Activated CD8-positive, alpha-beta memory T cell treated with anti-CD3 and anti-CD28 coated beads, Interleukin-2, amount 10 ng/mL, durations not matched to agents 7 days and 5 days (primary cell): ENCODE results near the gene SUN2. TPM values are rescaled to one million over a fixed set of nuclear protein-coding genes. Genes with fewer than 3 reads are reported as not detected.
A peak's percentile ranks its signal among the peaks of the same experiment; 100 is the strongest.

Experiments used
- ATAC-seq: fragments of 150-1000 bp; cut with Tn5 transposase; one replicate; pipeline ENCODE4 v1.10.0; 2021; ENCODE audit warnings: moderate library complexity
- CTCF ChIA-PET: fragments of 350-600 bp; sonication (Branson Sonifier 250); formaldehyde crosslinking; loops from one replicate; lab custom pipeline; 2021; ENCODE audit warnings: antibody characterized with exemption; lab: Charles Lee
- DNase-seq: peaks from one replicate; pipeline ENCODE4 v3.0.0-alpha.2; 2020
- H3K27ac Mint-ChIP-seq: one replicate; pipeline ENCODE4 v1.8.0; 2021; ENCODE audit warnings: mild to moderate bottlenecking, mixed read lengths
- H3K27me3 Mint-ChIP-seq: one replicate; pipeline ENCODE4 v1.8.0; 2021; ENCODE audit warnings: mixed read lengths
- H3K36me3 Mint-ChIP-seq: one replicate; pipeline ENCODE4 v1.8.0; 2021; ENCODE audit warnings: mild to moderate bottlenecking, mixed read lengths
- H3K4me1 Mint-ChIP-seq: one replicate; pipeline ENCODE4 v1.8.0; 2021; ENCODE audit warnings: mixed read lengths
- H3K4me3 Mint-ChIP-seq: one replicate; pipeline ENCODE4 v1.8.0; 2021; ENCODE audit warnings: mild to moderate bottlenecking, moderate library complexity, mixed read lengths
- H3K9me3 Mint-ChIP-seq: one replicate; pipeline ENCODE4 v1.8.0; 2022; ENCODE audit warnings: low read depth, mixed read lengths
- total RNA-seq, 2 experiments: library from RNA; stranded (reverse); gene quantifications; one replicate each; pipeline ENCODE4 v1.2.3, GENCODE V29; 2021

SUN2 gene
- total RNA-seq, 2 experiments from 2014 or later = 320 to 412 TPM

- ATAC-seq = peak; percentile 54
- Mint-ChIP-seq H3K4me3 (no peak overlapping the region), H3K27me3 (no peaks in the 10 kb centered on the region), H3K4me1 (no peaks in the 10 kb centered on the region), H3K27ac (peak overlapping the region; percentile 1), H3K36me3 (peaks cover 64% of the 10 kb centered on the region), H3K9me3 (no peaks in the 10 kb centered on the region)
- CTCF ChIA-PET = interaction anchor here (0.8 to 4.6 kb wide), 15 partner anchors 8 to 673 kb away, joined by 3 to 28 read pairs (median 4); partner anchors contain the start of gene GTPBP1
- DNase-seq = no peak
Measured at GRCh38 chr22:38724926-38725571, 30.7 kb downstream of the SUN2 start.

- ATAC-seq = no peak
- no peak for DNase-seq
- H3K4me3 Mint-ChIP-seq = no peak overlapping the region
- peaks cover 63% of the 10 kb centered on the region for H3K36me3 Mint-ChIP-seq
- no peaks in the 10 kb centered on the region for H3K9me3 Mint-ChIP-seq
- H3K4me1 Mint-ChIP-seq = no peaks in the 10 kb centered on the region
- H3K27ac Mint-ChIP-seq = no peak overlapping the region
- H3K27me3 Mint-ChIP-seq = no peaks in the 10 kb centered on the region
- CTCF ChIA-PET = interaction anchor here (0.7 to 4.6 kb wide), 10 partner anchors 9 to 119 kb away, joined by 3 to 28 read pairs (median 4); partner anchors contain the start of gene GTPBP1
Measured at GRCh38 chr22:38724176-38724575, 31.6 kb downstream of the SUN2 start.

GRCh38 chr22:38721551-38721950 lies 34.2 kb downstream of the SUN2 start:
- H3K4me1 Mint-ChIP-seq = no peaks in the 10 kb centered on the region
- H3K27ac Mint-ChIP-seq = no peak overlapping the region
- H3K27me3 Mint-ChIP-seq = no peaks in the 10 kb centered on the region
- DNase-seq (no peak), ATAC-seq (no peak)
- H3K36me3 Mint-ChIP-seq = peaks cover 63% of the 10 kb centered on the region
- H3K9me3 Mint-ChIP-seq = no peaks in the 10 kb centered on the region
- no peak overlapping the region for H3K4me3 Mint-ChIP-seq
- CTCF ChIA-PET = interaction anchor here (0.8 to 4.6 kb wide), 5 partner anchors 10 to 148 kb away, joined by 3 to 28 read pairs (median 3); no protein-coding TSS in a partner anchor

- no peaks in the 10 kb centered on the region for H3K27me3 Mint-ChIP-seq
- no peak for DNase-seq
- peaks cover 60% of the 10 kb centered on the region for H3K36me3 Mint-ChIP-seq
- H3K4me3 Mint-ChIP-seq = no peak overlapping the region
- H3K27ac Mint-ChIP-seq = no peak overlapping the region
- ATAC-seq = no peak
- peaks cover 2% of the 10 kb centered on the region for H3K4me1 Mint-ChIP-seq
- CTCF ChIA-PET = no interaction called here
- no peaks in the 10 kb centered on the region for H3K9me3 Mint-ChIP-seq
Measured at GRCh38 chr22:38720350-38720749, 35.4 kb downstream of the SUN2 start.

GRCh38 chr22:38719196-38719595 lies 36.6 kb downstream of the SUN2 start:
- Mint-ChIP-seq H3K4me1 (peaks cover 8% of the 10 kb centered on the region), H3K4me3 (no peak overlapping the region), H3K9me3 (no peaks in the 10 kb centered on the region), H3K27me3 (no peaks in the 10 kb centered on the region), H3K27ac (no peak overlapping the region), H3K36me3 (peaks cover 54% of the 10 kb centered on the region)
- no peak for DNase-seq
- CTCF ChIA-PET = interaction anchor here (0.7 kb wide), 1 partner anchor 300 kb away, joined by 3 read pairs; no protein-coding TSS in a partner anchor
- ATAC-seq = no peak

- H3K9me3 Mint-ChIP-seq = no peaks in the 10 kb centered on the region
- H3K4me1 Mint-ChIP-seq = peaks cover 13% of the 10 kb centered on the region
- no peak for DNase-seq
- no peak for ATAC-seq
- H3K4me3 Mint-ChIP-seq = no peak overlapping the region
- H3K36me3 Mint-ChIP-seq = peaks cover 47% of the 10 kb centered on the region
- no peaks in the 10 kb centered on the region for H3K27me3 Mint-ChIP-seq
- CTCF ChIA-PET = interaction anchor here (1.1 to 1.4 kb wide), 3 partner anchors 11 to 16 kb away, joined by 3 to 4 read pairs (median 4); no protein-coding TSS in a partner anchor
- no peak overlapping the region for H3K27ac Mint-ChIP-seq
Measured at GRCh38 chr22:38718414-38718813, 37.4 kb downstream of the SUN2 start.

GRCh38 chr22:38717244-38717643 lies 38.6 kb downstream of the SUN2 start:
- H3K4me1 Mint-ChIP-seq = peaks cover 24% of the 10 kb centered on the region
- no peak overlapping the region for H3K27ac Mint-ChIP-seq
- H3K27me3 Mint-ChIP-seq = no peaks in the 10 kb centered on the region
- no peak for DNase-seq
- no peak for ATAC-seq
- no peak overlapping the region for H3K4me3 Mint-ChIP-seq
- H3K9me3 Mint-ChIP-seq = no peaks in the 10 kb centered on the region
- H3K36me3 Mint-ChIP-seq = peaks cover 45% of the 10 kb centered on the region
- CTCF ChIA-PET = interaction anchor here (0.6 to 1.4 kb wide), 3 partner anchors 12 to 26 kb away, joined by 3 to 4 read pairs (median 4); no protein-coding TSS in a partner anchor

GRCh38 chr22:38716826-38717225 lies 39.0 kb downstream of the SUN2 start:
- H3K36me3 Mint-ChIP-seq = peaks cover 44% of the 10 kb centered on the region
- no peaks in the 10 kb centered on the region for H3K9me3 Mint-ChIP-seq
- H3K4me3 Mint-ChIP-seq = no peak overlapping the region
- ATAC-seq (no peak), DNase-seq (no peak)
- H3K27ac Mint-ChIP-seq = no peak overlapping the region
- CTCF ChIA-PET = interaction anchor here (1.0 kb wide), 1 partner anchor 10 kb away, joined by 3 read pairs; no protein-coding TSS in a partner anchor
- no peaks in the 10 kb centered on the region for H3K27me3 Mint-ChIP-seq
- peaks cover 27% of the 10 kb centered on the region for H3K4me1 Mint-ChIP-seq

- ATAC-seq (no peak), DNase-seq (no peak)
- peaks cover 28% of the 10 kb centered on the region for H3K4me1 Mint-ChIP-seq
- H3K27ac Mint-ChIP-seq = no peak overlapping the region
- H3K36me3 Mint-ChIP-seq = peaks cover 41% of the 10 kb centered on the region
- no peaks in the 10 kb centered on the region for H3K9me3 Mint-ChIP-seq
- H3K27me3 Mint-ChIP-seq = no peaks in the 10 kb centered on the region
- H3K4me3 Mint-ChIP-seq = no peak overlapping the region
- CTCF ChIA-PET = interaction anchor here (1.0 kb wide), 1 partner anchor 9 kb away, joined by 3 read pairs; no protein-coding TSS in a partner anchor
Measured at GRCh38 chr22:38716271-38716670, 39.5 kb downstream of the SUN2 start.

GRCh38 chr22:38715852-38716251 lies 39.9 kb downstream of the SUN2 start:
- Mint-ChIP-seq H3K27ac (no peak overlapping the region), H3K4me1 (peaks cover 31% of the 10 kb centered on the region), H3K4me3 (no peak overlapping the region), H3K27me3 (no peaks in the 10 kb centered on the region), H3K9me3 (no peaks in the 10 kb centered on the region), H3K36me3 (peaks cover 44% of the 10 kb centered on the region)
- ATAC-seq (no peak), DNase-seq (no peak)
- CTCF ChIA-PET = interaction anchor here (1.0 kb wide), 1 partner anchor 9 kb away, joined by 3 read pairs; no protein-coding TSS in a partner anchor

- no peak overlapping the region for H3K27ac Mint-ChIP-seq
- DNase-seq = no peak
- H3K4me1 Mint-ChIP-seq = peaks cover 37% of the 10 kb centered on the region
- H3K36me3 Mint-ChIP-seq = peaks cover 45% of the 10 kb centered on the region
- CTCF ChIA-PET = interaction anchor here (1.2 kb wide), 1 partner anchor 14 kb away, joined by 3 read pairs; no protein-coding TSS in a partner anchor
- no peaks in the 10 kb centered on the region for H3K9me3 Mint-ChIP-seq
- H3K27me3 Mint-ChIP-seq = no peaks in the 10 kb centered on the region
- ATAC-seq = no peak
- no peak overlapping the region for H3K4me3 Mint-ChIP-seq
Measured at GRCh38 chr22:38715176-38715764, 40.5 kb downstream of the SUN2 start.

GRCh38 chr22:38713921-38714320 lies 41.9 kb downstream of the SUN2 start:
- ATAC-seq (no peak), DNase-seq (no peak)
- Mint-ChIP-seq H3K4me3 (no peak overlapping the region), H3K4me1 (peaks cover 47% of the 10 kb centered on the region), H3K27me3 (no peaks in the 10 kb centered on the region), H3K9me3 (no peaks in the 10 kb centered on the region), H3K36me3 (peaks cover 55% of the 10 kb centered on the region), H3K27ac (peak overlapping the region; percentile 32)
- CTCF ChIA-PET = interaction anchor here (1.2 kb wide), 1 partner anchor 15 kb away, joined by 3 read pairs; no protein-coding TSS in a partner anchor

- CTCF ChIA-PET = no interaction called here
Measured at GRCh38 chr22:38712486-38713207, 43.2 kb downstream of the SUN2 start.

More at GRCh38 chr22:38712486-38713207, 43.2 kb downstream of the SUN2 start:
- Mint-ChIP-seq H3K4me3 (no peak overlapping the region), H3K4me1 (peaks cover 59% of the 10 kb centered on the region), H3K27me3 (no peaks in the 10 kb centered on the region), H3K9me3 (no peaks in the 10 kb centered on the region), H3K27ac (no peak overlapping the region), H3K36me3 (peaks cover 58% of the 10 kb centered on the region)
- DNase-seq (no peak), ATAC-seq (no peak)
